Measurements from ENCODE around the gene PPP1R15A. TPM values are rescaled to one million over a fixed set of nuclear protein-coding genes. Genes with fewer than 3 reads are reported as not detected.

Gene PPP1R15A
- total RNA-seq = 47.0 and 52.0 TPM in 2 replicates

GRCh38 chr19:48872182-48872883 is at the start of gene PPP1R15A:
Gene PPP1R15A, plus strand, starts transcription at chr19:48872421. Its CDS starts 813 bp downstream, at chr19:48873234.

DNA sequence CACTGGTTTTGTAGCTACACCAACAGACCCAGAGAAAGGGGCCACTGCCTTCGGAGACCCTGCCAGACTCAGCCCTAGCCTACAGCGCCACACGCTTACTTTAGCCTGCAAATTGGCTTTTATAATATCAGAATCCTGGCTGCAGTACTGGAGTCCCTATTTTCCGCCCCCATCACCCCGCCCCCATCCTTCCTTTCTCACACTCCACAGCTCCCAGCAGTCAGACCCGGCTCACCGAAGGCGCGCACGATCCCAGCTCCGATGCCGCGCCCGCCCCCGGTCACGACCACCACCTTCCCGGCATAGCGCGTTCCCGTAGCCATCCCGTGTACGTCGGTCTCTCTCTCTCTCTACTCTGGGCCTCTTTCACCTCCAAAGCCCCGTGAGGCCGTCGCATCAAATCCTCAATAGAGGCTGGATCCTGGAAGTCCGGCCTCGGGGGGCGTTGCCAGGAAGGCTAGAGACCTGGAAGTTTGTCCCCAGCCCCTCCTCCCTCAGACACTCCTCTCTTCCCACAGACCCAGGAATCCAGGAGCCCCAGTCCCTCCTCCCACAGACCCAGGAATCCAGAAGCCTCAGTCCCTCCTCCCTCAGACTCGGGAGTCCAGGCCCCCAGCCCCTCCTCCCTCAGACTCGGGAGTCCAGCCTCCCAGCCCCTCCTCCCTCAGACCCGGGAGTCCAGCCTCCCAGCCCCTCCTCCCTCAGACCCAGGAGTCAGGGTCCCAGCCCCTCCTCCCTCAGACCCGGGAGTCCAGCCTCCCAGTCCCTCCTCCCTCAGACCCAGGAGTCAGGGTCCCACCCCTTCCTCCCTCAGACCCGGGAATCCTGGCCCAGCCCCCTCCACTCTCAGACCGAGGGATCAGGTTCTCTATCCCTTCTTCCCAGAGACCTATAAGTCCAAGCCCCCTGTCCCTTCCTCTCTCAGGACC is 35.9 kb upstream of the PPP1R15A start, which contains the start of gene HSD17B14:
Gene HSD17B14, minus strand, starts transcription at position 403 of the 929 bp plus-strand sequence. Its CDS starts 80 bp downstream, at position 323.

DNA sequence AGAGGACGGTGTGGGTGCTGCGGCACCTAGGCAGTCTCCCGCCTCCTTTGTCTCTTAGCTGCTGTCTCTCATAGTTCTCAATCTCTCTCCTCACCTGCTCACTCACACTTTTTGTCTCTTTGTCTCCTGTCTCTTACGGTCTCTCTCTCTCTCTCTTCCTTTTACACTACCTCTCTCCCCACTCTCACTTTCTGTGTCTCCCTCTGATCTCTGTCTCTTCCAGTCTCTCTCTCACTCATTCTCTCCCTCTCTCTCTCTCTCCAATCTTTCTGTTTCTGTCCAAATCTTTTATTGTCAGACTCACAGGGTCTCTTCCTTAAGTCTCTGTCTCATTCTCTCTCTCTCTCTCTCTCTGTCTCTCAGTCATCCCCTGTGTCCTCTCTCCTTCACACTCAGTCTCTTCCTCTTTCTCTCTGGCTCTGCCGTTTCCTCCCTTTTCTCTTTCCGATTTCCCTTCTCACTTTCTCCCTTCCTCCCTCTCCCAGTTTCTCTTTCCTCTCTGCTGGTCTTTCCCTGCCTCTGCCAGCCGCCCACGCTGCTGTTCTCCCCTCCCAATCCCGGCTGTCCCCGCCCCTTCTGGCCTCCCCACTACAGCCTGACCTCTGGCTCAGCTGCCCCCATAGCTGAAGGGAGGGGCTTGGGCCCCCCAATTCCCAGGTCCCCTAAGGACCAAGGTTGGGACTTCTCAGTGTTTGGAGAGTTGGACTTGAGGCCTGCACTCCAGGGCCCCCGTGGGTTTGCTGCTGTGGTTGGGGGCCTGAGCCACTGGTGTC is 3.9 kb upstream of the PPP1R15A start, which contains the start of gene PLEKHA4:
Gene PLEKHA4, minus strand, starts transcription at position 504 of the 773 bp plus-strand sequence. CDS start 997 bp downstream, outside the sequence.

GRCh38 chr19:48899781-48900476 is 27.7 kb downstream of the PPP1R15A start, which contains the start of gene NUCB1:
Gene NUCB1, plus strand, starts transcription at chr19:48900312. Its CDS starts 485 bp downstream, at chr19:48900797.

Other genes starting within 250 kb of the PPP1R15A start
- gene DBP, start 235.0 kb upstream of the PPP1R15A start, total RNA-seq = 1.2 and 3.3 TPM in 2 replicates
- gene CA11, start 226.2 kb upstream of the PPP1R15A start, total RNA-seq = 0.18 and 0.30 TPM in 2 replicates
- 0.14 TPM in 1 of 2 replicates, not detected in the other for gene NTN5, start 199.4 kb upstream of the PPP1R15A start, total RNA-seq
- gene FUT2, start 176.4 kb upstream of the PPP1R15A start, total RNA-seq = not detected in 2 replicates
- gene MAMSTR, start 152.7 kb upstream of the PPP1R15A start, total RNA-seq = 0.55 and 0.59 TPM in 2 replicates
- 0.74 and 0.89 TPM in 2 replicates for gene RASIP1, start 131.8 kb upstream of the PPP1R15A start, total RNA-seq
- under 0.01 TPM in 1 of 2 replicates, not detected in the other for gene IZUMO1, start 125.5 kb upstream of the PPP1R15A start, total RNA-seq
- 0.28 and 0.30 TPM in 2 replicates for gene FUT1, start 119.8 kb upstream of the PPP1R15A start, total RNA-seq
- gene FGF21, start 116.9 kb upstream of the PPP1R15A start, total RNA-seq = not detected in 2 replicates
- gene BCAT2, start 61.4 kb upstream of the PPP1R15A start, total RNA-seq = 17.8 and 34.5 TPM in 2 replicates
- 5.5 and 19.0 TPM in 2 replicates for gene HSD17B14, start 35.9 kb upstream of the PPP1R15A start, total RNA-seq
- 4.2 and 6.6 TPM in 2 replicates for gene PLEKHA4, start 3.8 kb upstream of the PPP1R15A start, total RNA-seq
- 0.09 and 0.30 TPM in 2 replicates for gene TULP2, start 26.3 kb downstream of the PPP1R15A start, total RNA-seq
- gene NUCB1, start 27.9 kb downstream of the PPP1R15A start, total RNA-seq = 319 and 392 TPM in 2 replicates
- gene DHDH, start 61.3 kb downstream of the PPP1R15A start, total RNA-seq = not detected in 2 replicates
- gene BAX, start 82.5 kb downstream of the PPP1R15A start, total RNA-seq = 116 and 123 TPM in 2 replicates
- gene FTL, start 92.9 kb downstream of the PPP1R15A start, total RNA-seq = 2,285 and 3,939 TPM in 2 replicates
- 47.5 and 55.9 TPM in 2 replicates for gene GYS1, start 120.9 kb downstream of the PPP1R15A start, total RNA-seq
- gene RUVBL2, start 121.5 kb downstream of the PPP1R15A start, total RNA-seq = 176 and 217 TPM in 2 replicates
- gene LHB, start 144.7 kb downstream of the PPP1R15A start, total RNA-seq = not detected in 2 replicates
- gene CGB3, start 151.9 kb downstream of the PPP1R15A start, total RNA-seq = not detected in 2 replicates
- gene CGB2, start 159.5 kb downstream of the PPP1R15A start, total RNA-seq = not detected in 2 replicates
- not detected in 2 replicates for gene CGB1, start 164.5 kb downstream of the PPP1R15A start, total RNA-seq
- not detected in 2 replicates for gene CGB5, start 171.4 kb downstream of the PPP1R15A start, total RNA-seq
- gene CGB8, start 176.7 kb downstream of the PPP1R15A start, total RNA-seq = not detected in 2 replicates
- 0.23 and 0.30 TPM in 2 replicates for gene CGB7, start 185.3 kb downstream of the PPP1R15A start, total RNA-seq
- gene NTF4, start 192.4 kb downstream of the PPP1R15A start, total RNA-seq = 0.30 TPM in 1 of 2 replicates, not detected in the other
- gene KCNA7, start 200.3 kb downstream of the PPP1R15A start, total RNA-seq = not detected in 2 replicates
- gene SNRNP70, start 213.0 kb downstream of the PPP1R15A start, total RNA-seq = 86.7 and 121 TPM in 2 replicates
- 6.3 and 13.7 TPM in 2 replicates for gene LIN7B, start 241.9 kb downstream of the PPP1R15A start, total RNA-seq
- gene C19orf73, start 246.7 kb downstream of the PPP1R15A start, total RNA-seq = 0.89 and 0.97 TPM in 2 replicates
- 3.3 and 8.0 TPM in 2 replicates for gene PPFIA3, start 247.1 kb downstream of the PPP1R15A start, total RNA-seq

All from smooth muscle cell of the umbilical artery (primary cell).